HG02610 (cell line): ENCODE data around the gene CREB3L1.

ENCODE experiments used
- ATAC-seq: cut with Tn5 transposase; IDR thresholded peaks from one replicate; pipeline ENCODE4 v1.9.1; 2021; ENCODE audit warnings: mild to moderate bottlenecking, moderate library complexity; ENCODE audit not compliant: unreplicated experiment

The CREB3L1 gene

GRCh38 chr11:46321757-46322156, 44.3 kb downstream of the CREB3L1 start:
- no peak for ATAC-seq

DNA sequence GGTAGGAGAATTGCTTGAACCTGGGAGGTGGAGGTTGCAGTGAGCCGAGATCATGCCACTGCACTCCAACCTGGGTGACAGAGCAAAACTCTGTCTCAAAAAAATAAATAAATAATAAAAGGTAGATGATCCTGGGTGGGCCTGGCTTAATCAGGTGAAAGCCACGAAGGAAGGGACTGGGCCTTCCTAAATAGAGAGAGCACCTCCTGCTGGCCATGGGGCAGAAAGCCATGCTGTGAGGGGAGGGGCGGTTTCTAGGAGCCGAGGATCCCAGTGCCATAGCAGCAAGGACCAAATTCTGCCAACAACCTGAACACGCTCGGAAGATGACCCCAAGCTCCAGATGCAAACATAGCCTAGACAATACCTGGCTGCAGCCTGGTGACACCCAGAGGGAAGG, 45.3 kb downstream of the CREB3L1 start:
- ATAC-seq: no peak

DNA sequence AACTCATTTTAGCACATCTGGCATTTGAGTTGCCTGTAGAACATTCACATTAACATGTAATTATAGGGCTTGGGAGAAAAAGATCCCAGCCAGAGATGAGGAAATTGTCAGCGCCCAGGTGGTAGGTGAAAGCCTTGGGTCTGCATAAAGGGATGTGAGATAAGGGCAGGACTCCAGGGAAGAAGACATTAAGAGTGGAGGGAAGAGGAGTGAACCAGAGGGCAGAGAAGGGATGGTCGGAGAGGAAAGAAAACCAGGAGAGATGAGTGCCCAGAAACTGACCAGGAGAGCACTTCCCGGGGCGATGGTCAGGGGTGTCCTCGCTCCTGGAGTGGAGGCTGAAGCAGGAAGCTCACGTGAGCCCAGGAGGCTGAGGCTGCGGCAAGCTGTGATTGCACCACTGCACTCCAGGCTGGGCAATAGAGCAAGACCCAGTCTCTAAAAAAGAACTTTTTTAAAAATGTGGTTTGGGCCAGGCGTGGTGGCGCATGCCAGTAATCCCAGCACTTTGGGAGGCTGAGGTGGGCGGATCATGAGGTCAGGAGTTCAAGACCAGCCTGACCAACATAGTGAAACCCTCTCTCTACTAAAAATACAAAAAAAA, 49.5 kb downstream of the CREB3L1 start:
- ATAC-seq: no peak

DNA sequence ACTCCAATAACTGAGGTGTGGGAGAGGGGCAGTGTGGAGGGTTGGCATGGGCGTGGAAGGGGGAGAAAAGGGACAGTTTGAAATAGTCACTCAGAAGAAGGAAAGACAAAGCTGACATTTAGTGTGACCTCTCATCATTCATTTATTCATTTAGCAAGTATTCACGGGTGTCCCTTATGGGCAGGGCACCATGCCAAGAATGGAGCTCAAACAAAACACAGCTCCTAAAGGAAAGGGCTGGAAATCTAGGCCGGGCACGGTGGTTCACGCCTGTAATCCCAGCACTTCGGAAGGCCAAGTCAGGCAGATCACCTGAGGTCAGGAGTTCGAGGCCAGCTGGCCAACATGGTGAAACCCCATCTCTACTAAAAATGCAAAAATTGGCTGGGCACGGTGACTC, 50.4 kb downstream of the CREB3L1 start:
- no peak for ATAC-seq

DNA sequence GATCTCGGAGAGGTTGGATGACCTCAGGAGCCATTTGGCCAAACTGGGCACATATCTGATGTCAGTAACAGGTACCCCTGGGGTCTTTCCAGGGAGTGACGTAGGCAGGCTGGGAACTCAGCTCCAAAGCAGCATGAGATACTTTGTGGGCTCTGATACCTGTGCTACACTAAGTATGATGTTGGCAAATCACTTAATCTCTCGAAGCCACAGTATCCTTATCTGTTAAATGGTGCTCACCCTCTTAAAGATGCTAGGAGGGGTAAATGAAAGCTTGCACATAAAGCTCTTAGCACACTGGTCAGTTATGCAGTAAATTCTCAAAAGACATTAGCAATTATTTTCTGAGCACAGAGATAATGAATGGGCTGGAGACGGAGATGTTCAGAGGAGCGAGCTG, 52.7 kb downstream of the CREB3L1 start:
- no peak for ATAC-seq

GRCh38 chr11:46330563-46331281, 53.3 kb downstream of the CREB3L1 start:
- no peak for ATAC-seq

DNA sequence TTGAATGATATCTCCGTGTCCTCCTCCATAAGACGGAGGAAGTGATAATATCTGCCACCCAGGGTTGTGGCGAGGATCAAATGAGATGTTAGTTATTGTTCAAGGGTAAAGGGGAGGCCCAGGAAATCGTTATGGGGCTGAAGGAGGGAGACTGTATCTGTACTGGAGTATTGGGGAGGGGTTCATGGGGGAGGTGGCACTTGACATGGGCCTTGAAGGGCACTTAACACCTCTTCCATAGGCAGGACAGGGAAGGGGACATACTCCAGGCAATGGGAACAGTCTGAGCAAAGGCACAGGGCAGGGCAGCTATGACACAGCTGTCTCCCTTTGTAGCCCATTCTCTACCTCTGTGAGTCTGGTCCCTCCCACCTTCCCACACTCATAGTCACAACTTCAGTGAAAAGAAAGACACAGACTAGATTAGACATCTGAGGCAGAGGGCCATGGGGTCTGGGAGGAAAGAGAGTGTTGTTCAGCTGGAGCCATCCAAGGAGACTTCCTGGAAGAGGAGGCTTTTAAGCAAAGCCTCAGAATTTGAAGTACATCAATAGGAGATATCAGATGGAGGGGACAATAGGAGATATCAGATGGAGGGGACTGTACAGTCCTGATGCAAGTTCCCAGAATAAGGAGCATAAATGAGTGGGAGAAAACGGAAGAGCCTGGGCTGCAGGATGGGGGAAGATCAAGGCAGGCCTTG, 54.0 kb downstream of the CREB3L1 start:
- no peak for ATAC-seq

GRCh38 chr11:46332093-46332567, 54.7 kb downstream of the CREB3L1 start:
- ATAC-seq: no peak

GRCh38 chr11:46332568-46333393, 55.3 kb downstream of the CREB3L1 start:
- ATAC-seq: no peak

GRCh38 chr11:46333394-46333947, 56.0 kb downstream of the CREB3L1 start:
- ATAC-seq: no peak

- no peak for ATAC-seq
These were observed 56.7 kb downstream of the CREB3L1 start for GRCh38 chr11:46334211-46334610.

GRCh38 chr11:46335271-46335670, 57.8 kb downstream of the CREB3L1 start:
- no peak for ATAC-seq

DNA sequence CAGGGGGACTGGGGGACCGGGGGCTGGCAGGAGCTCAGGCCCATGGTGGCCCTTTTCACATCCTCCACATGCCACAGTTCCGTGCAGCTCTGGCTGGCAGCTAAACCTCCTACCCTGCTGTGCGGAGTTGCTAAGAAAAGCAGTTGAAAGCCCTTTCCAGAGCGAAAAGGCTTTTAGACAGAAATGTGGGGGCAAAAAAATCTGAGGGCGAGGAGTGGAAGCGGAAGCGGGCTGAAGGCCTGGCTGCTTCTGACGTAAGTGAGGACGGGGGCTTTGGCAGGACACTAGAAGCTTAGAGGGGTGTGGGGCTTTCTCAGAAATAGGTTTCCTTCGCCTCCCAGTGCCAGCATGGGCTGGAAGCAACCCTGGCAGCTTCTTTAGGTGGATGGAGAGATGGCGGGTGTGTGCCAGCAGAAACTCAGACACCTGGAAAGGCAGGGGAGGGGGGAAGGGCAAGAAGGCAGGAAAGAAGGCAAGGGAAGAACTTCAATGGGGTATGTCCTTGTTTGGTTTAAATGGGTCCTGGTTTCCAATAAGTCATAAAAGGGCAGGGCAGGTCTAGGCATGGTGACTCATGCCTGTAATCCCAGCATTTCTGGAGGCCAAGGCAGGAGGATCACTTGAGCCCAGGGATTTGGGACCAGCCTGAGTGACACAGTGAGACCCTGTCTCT, 58.6 kb downstream of the CREB3L1 start:
- no peak for ATAC-seq

- ATAC-seq: no peak
These were observed 59.2 kb downstream of the CREB3L1 start for GRCh38 chr11:46336563-46337180.

- ATAC-seq: no peak
These were observed 60.3 kb downstream of the CREB3L1 start for GRCh38 chr11:46337626-46338345.

GRCh38 chr11:46338636-46338987, 61.1 kb downstream of the CREB3L1 start:
- ATAC-seq: no peak

DNA sequence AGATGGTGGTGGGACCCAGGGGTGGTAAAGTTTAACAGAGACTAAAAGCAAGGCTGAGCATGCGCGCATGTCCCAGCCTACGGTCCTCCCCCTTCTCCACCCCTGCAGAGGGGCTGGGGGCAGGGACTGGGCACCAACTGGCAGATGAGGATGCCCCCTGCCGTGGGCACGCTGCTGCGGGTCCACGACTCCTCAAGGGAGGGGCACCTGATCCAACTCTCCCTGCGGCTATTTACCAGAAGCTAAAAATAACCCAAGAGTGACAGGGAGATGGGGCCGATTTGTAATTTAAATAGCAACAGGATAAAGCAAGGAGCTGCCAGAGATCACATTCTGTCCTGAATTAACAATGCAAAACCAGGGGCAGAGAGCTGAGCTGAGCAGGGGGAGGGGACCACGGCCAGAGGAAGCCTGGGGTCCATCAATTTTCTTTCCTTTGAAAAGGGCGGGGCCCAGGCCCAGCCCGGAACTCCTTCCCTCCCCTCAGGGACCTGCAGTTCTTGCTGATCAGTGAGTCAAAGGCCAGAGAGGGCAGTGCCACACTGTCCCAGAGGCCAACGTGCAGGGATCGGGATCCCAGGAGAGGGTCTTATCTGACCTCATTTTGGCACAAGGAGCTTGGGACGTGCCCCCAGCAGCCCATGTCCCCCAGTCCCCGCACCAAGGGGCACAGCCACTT, 61.7 kb downstream of the CREB3L1 start:
- ATAC-seq: no peak

GRCh38 chr11:46339816-46340215, 62.4 kb downstream of the CREB3L1 start:
- ATAC-seq: no peak

- ATAC-seq: no peak
These were observed 64.0 kb downstream of the CREB3L1 start for GRCh38 chr11:46341454-46341853.
